AG09319 (cell line): ENCODE results near the gene TLDC2.

Experiments
- DNase-seq: peaks from one replicate; pipeline ENCODE4 v3.0.0-alpha.2; 2010; ENCODE audit warnings: low read depth; ENCODE audit errors: extremely low read depth
- TF ChIP-seq, protein P1 (sequence below): IDR thresholded peaks from 2 replicates; pipeline ENCODE4 v1.5.1; 2011; ENCODE audit warnings: low read depth, mild to moderate bottlenecking, inconsistent platforms, low read length, moderate library complexity

The TLDC2 gene

DNA sequence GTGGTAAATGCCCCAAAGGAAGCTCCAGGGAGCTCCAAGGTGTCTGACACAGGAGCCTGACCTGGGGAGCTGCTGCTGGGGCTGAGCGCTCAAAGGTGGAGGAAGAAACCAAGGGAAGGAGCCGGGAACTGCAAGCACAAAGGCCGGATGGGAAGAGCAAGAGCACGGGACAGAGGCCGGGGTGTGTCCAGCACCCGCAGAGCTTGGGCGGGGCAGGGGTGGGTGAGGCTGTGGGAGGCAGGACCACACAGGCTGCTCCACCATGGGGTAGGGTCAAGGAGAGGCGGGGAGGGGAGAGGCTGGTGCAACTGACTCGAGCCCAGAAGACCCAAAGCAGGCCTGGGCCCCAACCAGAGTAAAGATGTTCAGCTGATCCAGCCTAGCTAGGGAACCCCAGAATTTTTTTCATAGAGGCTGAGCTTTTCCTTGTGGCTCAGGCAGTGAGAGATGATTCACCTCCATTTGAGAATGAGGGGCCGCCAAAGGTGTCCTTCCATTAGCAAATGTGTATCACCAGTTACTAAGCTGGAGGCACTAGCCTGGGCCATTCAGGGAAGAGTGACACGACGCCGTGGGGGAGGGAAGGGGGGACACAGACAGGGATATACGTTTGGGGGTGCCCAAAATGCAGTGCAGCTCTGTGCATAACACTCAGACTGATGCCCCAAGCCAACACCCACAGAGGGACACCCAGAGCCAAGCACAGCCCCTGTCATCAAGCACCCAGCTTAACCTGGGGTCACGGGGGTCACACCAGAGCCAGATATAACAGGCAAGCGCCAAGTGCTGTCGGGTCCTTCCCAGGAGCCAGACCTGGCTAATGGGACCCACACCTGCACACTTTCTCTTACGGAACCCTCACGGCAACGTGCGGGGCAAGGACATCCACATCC is 21.3 kb upstream of the TLDC2 start:
- DNase-seq = no peak
- TF ChIP-seq, protein P1, sequence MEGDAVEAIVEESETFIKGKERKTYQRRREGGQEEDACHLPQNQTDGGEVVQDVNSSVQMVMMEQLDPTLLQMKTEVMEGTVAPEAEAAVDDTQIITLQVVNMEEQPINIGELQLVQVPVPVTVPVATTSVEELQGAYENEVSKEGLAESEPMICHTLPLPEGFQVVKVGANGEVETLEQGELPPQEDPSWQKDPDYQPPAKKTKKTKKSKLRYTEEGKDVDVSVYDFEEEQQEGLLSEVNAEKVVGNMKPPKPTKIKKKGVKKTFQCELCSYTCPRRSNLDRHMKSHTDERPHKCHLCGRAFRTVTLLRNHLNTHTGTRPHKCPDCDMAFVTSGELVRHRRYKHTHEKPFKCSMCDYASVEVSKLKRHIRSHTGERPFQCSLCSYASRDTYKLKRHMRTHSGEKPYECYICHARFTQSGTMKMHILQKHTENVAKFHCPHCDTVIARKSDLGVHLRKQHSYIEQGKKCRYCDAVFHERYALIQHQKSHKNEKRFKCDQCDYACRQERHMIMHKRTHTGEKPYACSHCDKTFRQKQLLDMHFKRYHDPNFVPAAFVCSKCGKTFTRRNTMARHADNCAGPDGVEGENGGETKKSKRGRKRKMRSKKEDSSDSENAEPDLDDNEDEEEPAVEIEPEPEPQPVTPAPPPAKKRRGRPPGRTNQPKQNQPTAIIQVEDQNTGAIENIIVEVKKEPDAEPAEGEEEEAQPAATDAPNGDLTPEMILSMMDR = no peak

DNA sequence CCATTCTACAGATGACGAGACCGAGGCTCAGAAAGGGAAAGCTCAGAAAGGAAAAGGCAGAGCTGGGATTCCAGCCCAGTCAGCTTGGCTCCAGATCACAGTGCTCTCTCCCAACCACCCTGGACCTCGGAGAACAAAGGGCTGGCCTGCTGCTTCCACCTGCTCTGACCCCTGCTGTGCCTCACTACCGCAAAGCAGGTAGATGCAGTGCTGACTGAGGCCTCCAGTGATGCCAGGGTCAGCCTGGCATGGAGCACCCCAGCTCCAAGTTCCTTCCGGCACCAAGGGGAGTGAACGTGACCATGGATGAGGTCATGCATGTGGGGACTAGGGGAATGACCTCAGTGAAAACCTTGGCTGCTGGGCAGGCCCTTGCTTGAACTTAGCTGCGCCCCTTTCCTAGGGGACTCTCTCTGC is 20.7 kb upstream of the TLDC2 start:
- TF ChIP-seq, protein P1 = no peak
- DNase-seq = no peak

DNA sequence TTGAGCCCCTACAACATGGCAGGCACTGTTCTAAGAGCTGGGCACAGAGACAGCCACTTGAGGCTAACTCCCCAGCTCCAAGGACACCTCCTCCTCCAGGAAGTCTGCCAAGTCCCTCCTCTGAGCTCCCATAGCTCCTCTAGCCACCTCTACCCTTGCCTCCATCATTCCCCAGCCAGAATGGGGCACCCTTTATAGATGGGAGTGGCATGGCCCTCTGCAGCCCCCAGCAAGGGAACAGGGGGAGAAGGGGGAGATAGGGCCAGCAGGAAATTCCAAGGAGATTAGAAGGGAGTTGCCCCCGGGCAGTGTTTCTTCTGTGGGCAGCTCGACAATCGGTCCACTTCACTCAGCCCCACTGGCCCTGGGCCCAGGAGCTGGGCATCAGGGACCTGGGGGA is 19.7 kb upstream of the TLDC2 start:
- TF ChIP-seq, protein P1 = no peak
- no peak for DNase-seq

DNA sequence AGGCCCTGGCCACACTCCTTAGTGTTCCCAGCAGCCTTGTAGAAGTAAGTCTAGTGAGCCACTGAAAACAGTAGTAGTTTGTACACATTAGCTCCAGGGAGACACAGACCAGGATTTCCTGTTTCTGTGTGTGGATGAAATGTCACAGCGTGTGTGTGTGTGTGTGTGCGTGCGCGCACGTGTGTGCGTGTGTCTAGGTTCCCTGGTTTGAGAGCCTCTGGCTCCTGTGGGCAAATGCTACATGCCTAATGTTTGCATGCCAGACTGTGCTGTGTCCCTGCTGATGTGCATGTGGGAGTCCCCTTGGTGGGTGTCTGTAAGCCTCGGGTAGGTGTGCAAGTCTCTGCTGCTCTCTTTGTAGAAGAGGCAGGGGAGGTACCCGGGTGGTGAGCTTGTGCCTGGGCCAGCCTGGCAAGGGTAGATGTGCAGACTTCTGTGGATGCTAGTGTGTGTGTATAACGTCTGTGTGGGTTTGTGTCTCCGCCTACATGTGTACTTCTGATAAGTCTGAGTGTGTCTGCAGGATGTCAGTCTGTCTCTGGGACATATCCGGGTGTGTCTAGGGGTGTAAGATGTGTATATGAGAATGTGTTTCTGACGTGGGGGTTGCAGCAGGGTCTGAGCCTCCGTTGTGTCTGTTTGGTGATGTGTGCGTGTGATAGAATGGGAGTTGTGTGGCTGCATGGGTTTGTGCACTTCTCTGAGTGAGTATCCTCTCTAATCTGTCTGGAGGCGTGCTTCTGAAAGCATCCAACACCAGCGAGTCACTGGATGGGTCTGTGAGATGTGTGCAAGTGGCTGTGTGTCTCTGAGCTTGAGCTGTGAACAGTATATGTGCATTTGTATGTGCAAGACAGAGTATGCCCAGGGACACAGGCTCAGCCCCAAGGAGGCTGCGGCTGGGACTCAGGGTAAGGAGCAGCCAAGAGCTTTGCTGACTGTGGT is 19.0 kb upstream of the TLDC2 start:
- no peak for DNase-seq
- TF ChIP-seq, protein P1 = no peak

DNA sequence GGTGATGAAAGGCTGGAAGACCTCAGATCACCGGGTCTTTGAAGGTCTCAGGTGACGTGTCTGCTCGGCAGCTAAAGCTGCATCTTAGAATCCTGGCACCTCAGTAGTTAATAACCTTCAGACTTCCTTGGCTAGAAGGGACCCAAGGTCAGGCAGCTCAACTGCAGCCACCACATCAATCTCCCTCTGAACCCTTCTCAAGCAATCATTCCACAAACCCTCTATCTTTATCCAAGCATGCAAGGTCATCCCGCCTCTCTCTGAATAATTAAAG is 16.7 kb upstream of the TLDC2 start:
- no peak for DNase-seq
- TF ChIP-seq, protein P1 = no peak

DNA sequence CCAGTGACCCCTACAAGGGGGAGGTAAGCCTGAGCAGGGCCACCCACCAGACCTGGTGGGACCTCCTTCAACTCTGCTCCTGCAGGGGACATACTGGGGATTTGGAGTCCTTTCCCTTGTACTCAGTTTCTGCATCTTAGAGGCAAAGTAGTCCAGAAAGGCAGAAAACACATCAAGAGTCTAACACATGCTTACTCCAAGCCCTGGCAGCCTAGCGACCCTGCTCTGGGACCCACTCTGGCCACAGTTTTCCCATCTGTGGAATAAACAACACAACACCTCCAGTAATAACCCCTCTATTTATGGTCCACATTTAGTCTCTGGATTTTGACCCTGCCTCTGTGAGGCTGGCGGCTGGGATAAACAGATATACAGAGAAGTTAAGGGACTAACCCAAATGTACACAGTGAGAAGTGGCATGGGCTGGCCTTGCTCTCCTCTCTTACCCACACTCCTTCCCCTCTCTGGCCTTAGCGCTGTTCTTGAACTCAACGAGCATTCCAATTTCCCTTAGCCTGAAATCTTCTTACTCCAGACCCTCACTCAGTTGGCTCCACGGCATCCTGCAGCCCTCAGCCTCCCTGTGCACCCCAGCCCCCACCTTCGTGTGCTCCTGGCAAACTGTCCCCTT is 16.1 kb upstream of the TLDC2 start:
- DNase-seq = no peak
- TF ChIP-seq, protein P1 = no peak

DNA sequence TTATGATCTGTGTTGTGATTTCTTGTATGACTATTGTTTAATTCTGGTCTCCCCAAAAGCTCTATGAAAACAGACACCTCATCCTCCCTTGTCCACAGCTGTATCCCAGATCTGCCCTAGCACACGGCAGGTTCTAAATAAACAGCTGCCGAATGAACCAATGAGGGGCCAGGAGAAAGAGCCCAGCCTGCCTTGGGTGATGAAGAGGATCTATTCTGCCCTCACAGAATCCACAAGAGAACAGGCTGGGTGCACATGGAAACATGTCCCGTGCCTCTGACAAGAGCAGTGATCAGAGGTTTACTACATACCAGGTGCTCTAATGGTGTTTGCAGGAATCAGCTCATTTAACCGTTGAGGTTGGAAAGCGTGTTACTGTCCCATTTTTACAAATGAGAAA is 15.6 kb upstream of the TLDC2 start:
- DNase-seq = no peak
- TF ChIP-seq, protein P1 = no peak
